GM12801 (cell line): ENCODE data around the gene RRP1B.

Experiments
- TF ChIP-seq, protein P1 (sequence below): IDR thresholded peaks from one replicate; pipeline ENCODE4 v1.5.1; 2011; ENCODE audit warnings: control low read depth; ENCODE audit not compliant: insufficient read length; ENCODE audit errors: extremely low read depth

RRP1B gene

DNA sequence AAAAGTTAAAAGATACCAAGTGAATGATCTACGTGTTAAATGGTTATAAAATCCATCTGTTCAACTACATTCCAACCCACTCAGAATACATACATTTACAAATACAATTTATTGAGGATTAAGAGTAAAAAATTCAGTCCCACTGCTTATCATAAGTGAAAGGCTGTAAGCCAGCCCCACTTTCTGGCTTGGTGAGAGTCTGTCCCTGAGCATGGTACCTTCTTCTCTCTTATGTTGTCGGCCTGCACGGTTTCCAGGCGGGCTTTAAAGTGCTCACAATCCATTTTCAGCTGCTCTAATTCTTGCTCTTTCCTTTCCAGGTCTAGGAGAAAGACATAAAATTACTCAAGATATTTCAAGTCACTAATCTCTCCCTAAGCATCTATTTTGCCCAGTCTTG, 15.3 kb upstream of the RRP1B start:
- TF ChIP-seq, protein P1, sequence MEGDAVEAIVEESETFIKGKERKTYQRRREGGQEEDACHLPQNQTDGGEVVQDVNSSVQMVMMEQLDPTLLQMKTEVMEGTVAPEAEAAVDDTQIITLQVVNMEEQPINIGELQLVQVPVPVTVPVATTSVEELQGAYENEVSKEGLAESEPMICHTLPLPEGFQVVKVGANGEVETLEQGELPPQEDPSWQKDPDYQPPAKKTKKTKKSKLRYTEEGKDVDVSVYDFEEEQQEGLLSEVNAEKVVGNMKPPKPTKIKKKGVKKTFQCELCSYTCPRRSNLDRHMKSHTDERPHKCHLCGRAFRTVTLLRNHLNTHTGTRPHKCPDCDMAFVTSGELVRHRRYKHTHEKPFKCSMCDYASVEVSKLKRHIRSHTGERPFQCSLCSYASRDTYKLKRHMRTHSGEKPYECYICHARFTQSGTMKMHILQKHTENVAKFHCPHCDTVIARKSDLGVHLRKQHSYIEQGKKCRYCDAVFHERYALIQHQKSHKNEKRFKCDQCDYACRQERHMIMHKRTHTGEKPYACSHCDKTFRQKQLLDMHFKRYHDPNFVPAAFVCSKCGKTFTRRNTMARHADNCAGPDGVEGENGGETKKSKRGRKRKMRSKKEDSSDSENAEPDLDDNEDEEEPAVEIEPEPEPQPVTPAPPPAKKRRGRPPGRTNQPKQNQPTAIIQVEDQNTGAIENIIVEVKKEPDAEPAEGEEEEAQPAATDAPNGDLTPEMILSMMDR: no peak

DNA sequence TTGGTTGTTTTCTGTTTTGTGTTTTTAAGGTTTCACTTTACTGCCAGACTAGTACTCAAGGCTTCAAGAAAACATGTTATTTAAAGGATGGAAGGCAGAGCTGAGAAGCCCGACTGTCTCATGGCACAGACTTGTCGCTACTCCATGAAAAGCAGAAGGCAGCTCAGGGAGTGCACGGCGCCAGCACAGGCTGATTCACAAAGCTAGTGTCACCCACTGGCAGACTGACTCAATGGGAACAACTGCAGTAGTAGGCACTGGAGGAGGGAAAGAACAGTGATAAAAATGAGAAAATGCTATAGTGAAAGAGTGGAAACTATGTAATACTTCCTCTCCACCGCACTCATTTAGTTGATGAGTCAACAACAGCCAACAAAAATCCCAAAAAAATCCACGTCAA, 14.8 kb upstream of the RRP1B start:
- TF ChIP-seq, protein P1: no peak

DNA sequence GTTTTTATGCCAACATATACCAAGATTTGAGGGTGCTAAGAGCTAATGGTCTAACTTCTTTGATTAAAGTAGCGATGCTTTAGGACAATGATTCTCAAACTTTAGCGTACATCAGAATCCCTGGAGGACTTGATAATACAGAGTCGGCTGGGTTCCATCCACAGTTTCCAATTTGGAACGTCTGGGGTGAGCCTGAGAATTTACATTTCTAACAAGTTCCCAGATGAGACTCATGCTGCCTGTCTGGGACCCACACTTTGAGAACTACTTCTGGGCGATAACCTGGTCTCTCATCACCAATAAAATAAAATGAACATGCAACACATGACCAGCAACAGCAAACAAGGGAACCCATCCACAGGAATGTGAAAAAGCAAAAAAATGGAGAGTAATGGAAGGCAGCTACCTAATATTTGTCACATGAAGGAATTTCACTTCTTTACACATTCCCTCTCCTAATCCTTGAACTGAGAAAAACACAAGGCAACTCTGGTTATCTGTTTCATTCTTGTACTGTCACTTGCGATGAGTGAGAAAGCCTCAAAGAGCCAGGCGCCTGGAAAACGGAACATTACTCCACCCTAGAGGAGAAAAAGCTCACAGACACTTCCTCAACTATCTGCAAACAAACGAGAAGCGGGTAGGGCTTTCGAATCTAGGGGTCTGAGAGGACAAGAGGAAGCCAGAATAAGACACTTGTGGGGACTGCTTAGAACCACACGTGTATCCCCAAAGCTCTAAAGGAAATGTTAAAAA, 14.0 kb upstream of the RRP1B start:
- TF ChIP-seq, protein P1: no peak

DNA sequence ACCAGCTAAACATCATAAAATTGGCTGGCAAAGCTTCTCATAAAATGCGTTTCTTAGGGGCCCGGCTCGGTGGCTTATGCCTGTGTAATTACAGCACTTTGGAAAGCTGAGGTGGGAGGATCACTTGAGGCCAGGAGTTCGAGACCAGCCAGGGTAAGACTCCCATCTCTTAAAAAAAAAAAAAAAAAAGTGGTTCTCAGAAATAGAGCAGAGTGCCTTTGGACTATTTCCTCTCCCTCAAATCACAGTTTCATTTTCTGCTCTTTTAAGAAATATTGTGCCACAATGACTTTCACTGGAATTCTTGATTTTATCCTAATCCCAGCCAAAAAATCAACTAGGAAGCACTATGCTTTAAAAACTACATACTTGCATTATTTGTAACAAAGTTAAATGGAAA, 13.4 kb upstream of the RRP1B start:
- TF ChIP-seq, protein P1: no peak

DNA sequence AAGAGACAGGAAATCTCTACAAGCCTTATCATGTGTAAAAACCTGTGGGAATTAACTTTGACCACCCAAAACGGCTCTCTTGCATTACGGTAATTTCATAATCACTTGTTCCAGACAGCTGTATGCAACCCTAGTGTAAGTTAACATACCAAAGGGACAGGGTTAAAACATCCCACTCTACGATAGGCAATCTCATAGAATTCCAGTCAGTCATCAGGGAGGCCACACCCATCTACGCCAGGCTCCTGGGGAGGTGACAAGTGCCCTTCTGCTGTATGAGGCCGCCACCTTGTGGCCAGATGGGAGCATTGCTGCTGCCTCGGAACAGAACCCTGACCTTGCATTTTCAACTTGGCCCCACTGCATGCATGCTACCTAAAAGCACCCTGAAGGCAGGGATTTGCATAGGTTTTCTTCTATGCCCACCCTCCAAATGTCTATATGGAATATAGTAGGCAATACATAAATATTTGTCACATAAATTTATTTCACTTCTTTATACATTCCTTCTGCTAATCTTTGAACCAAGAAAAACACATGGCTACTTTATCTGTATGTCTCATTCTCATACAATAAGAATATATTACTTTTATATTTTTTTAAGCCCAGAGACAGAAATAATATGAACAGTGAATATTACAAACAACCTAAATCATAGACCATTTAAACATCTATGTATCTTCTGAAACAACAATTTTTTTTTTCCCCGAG, 12.7 kb upstream of the RRP1B start:
- TF ChIP-seq, protein P1: no peak

DNA sequence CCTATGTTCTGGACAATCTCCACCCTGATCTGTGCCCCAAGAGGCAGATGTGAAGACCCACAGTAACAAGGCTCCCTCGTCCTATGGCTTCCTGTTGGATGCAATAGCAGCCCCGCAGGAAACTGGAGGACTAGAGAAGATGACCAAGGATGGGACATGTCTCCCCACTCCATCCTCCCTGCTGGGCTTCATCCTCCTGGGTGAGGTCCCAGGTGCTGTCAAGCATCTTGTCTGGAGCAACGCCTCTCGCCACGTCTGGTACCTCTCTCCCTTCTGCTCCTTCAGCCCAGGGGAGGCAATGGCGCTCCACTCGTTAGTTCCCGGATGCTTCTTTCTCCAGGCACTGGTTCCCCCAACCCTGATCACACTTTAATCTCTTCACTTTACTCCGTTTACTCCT, 11.2 kb upstream of the RRP1B start:
- TF ChIP-seq, protein P1: no peak

DNA sequence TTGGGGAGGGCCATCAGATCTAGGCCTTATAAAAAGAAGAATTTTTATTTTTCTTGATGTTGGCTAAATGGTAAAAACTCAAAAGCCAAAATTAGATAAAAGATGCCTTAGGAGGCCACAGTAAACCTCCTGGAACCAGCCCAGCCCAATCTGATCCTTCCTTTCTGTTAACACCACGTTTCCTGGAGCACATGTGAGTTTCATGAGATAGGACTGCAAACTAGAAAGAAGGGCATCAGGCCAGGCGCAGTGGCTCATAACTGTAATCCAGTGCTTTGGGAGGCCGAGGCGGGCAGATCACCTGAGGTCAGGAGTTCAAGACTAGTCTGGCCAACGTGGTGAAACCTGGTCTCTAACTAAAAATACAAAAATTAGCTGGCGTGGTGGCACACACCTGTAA, 6.7 kb upstream of the RRP1B start:
- TF ChIP-seq, protein P1: no peak
